OCI-LY7 (cell line): Measurements from ENCODE around the gene SGK1.

Source experiments
- EZH2phosphoT487 ChIP-seq: fragments of 200-600 bp; sonication (generic); IDR thresholded peaks from 2 replicates; pipeline ENCODE4 v1.6.1; 2018; ENCODE audit warnings: low read depth, borderline replicate concordance, mild to moderate bottlenecking, mixed run types, antibody characterized with exemption, low read length, moderate library complexity, mixed read lengths
- TF ChIP-seq, protein P1 (sequence below): fragments of 200-600 bp; sonication (generic); conservative IDR thresholded peaks from 2 replicates; pipeline ENCODE4 v1.5.1; 2014; ENCODE audit warnings: mild to moderate bottlenecking, antibody characterized with exemption, low read length, moderate library complexity, mixed read lengths

- TF ChIP-seq, protein P1, sequence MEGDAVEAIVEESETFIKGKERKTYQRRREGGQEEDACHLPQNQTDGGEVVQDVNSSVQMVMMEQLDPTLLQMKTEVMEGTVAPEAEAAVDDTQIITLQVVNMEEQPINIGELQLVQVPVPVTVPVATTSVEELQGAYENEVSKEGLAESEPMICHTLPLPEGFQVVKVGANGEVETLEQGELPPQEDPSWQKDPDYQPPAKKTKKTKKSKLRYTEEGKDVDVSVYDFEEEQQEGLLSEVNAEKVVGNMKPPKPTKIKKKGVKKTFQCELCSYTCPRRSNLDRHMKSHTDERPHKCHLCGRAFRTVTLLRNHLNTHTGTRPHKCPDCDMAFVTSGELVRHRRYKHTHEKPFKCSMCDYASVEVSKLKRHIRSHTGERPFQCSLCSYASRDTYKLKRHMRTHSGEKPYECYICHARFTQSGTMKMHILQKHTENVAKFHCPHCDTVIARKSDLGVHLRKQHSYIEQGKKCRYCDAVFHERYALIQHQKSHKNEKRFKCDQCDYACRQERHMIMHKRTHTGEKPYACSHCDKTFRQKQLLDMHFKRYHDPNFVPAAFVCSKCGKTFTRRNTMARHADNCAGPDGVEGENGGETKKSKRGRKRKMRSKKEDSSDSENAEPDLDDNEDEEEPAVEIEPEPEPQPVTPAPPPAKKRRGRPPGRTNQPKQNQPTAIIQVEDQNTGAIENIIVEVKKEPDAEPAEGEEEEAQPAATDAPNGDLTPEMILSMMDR, result no peak
- TF ChIP-seq EZH2phosphoT487, result no peak
These were observed 186.3 kb downstream of the SGK1 start for GRCh38 chr6:134131530-134132139.
